WI38 (cell line): ENCODE data around the gene PWWP2B.

Source experiments
- H3K4me3 ChIP-seq: 2 replicates; pipeline ENCODE4 v1.5.1; 2011; ENCODE audit warnings: low read depth, mild to moderate bottlenecking, control low read depth, low read length
- CTCF ChIP-seq: IDR thresholded peaks from 2 replicates; pipeline ENCODE4 v1.5.1; 2012; ENCODE audit warnings: low read depth, mild to moderate bottlenecking, control low read depth, low read length

Gene PWWP2B

DNA sequence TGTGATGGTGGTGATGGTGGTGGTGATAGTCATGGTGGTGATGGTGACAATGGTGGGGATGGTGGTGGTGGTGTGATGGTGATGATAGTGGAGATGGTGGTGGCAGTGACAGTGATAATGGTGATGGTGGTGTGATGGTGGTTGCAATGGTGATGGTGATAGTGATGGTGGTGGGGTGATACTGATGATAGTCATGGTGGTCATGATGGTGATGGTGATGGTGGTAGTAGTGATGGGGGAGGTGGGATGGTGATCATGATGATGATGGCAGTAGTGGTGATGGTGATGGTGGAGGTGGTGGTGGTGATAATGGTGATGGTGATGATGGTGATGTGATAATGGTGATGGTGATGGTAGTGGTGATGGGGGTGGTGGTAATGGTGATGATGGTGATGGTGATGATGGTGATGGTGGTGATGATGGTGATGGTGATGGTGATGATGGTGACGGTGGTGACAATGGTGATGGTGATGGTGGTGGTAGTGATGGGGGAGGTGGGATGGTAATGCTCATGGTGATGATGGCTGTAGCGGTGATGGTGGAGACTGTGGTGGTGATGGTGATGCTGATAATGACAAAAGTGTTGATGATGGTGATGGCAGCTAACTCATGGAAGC lies 4.7 kb upstream of the PWWP2B start:
- no peak for TF ChIP-seq CTCF

DNA sequence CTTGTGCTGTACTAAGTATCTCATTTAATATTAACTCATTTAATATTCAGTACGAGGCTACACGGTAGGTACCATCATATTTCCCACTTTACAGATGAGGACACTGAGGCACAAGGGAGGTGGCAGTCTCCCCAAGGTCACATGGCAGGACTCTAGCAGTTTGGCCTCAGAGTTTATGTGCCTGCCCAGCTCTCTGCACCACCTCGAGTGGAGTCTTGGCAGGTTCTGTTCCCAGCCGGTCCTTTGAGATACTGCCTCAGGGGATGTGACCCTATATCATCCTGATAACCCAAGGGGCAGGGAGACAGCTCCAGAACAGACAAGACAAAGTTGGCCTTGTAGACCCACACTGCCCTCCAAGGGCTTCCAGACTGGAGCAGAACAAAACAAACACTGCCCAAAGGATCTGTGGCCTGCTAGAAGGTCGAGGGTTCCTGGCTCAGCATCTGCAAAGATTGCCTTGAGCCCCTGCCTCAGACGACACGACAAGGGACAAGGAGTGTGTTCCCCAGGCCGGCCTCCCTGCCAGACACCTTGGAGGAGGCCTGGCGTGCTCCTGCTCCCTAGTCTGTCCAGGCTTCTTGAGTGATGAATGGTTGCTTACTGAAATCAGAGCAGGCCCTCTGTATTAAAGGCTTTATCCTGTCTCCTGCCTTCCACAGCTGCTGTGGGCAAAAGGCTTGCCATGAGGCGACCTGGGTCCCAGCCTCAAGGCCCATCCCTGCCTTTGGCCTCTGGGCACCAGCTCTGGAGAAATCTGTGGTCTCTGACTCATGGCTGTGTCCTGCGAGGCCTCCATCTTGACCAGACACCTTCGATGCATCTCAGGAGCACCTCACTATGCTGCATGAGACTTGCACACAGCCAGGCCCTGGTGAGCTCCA lies 3.9 kb upstream of the PWWP2B start:
- TF ChIP-seq CTCF, result no peak
- no peak overlapping the region for H3K4me3 ChIP-seq

More for the DNA sequence above, 4.7 kb upstream of the PWWP2B start:
- no peak overlapping the region for H3K4me3 ChIP-seq

DNA sequence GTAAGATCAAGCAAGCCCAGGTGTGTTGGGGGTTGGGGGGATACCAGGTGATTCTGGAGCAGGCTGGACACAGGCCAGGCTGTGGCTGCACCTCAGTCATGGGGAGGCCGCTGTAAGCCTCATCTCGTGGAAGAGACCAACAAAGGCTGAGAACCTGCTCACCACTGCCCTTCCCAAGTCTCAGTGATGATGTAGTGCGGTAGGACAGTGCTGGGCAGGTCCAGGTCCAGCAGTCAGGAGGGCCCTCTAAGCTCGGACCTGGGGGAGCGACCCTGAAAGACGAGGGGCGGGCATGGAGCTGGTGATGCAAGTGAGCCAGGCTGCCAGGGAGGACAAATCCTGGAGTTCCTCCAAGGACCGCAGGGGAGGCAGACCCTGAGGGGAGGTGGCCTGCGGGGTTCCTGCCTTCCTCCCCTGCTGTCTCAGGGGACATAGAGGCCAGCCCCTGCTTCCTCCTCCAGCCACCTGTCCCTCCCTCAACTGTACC lies 3.3 kb upstream of the PWWP2B start:
- H3K4me3 ChIP-seq, result no peak overlapping the region
- no peak for TF ChIP-seq CTCF

- TF ChIP-seq CTCF, result no peak
- H3K4me3 ChIP-seq, result no peak overlapping the region
Measured at GRCh38 chr10:132394201-132394811, 2.7 kb upstream of the PWWP2B start.

DNA sequence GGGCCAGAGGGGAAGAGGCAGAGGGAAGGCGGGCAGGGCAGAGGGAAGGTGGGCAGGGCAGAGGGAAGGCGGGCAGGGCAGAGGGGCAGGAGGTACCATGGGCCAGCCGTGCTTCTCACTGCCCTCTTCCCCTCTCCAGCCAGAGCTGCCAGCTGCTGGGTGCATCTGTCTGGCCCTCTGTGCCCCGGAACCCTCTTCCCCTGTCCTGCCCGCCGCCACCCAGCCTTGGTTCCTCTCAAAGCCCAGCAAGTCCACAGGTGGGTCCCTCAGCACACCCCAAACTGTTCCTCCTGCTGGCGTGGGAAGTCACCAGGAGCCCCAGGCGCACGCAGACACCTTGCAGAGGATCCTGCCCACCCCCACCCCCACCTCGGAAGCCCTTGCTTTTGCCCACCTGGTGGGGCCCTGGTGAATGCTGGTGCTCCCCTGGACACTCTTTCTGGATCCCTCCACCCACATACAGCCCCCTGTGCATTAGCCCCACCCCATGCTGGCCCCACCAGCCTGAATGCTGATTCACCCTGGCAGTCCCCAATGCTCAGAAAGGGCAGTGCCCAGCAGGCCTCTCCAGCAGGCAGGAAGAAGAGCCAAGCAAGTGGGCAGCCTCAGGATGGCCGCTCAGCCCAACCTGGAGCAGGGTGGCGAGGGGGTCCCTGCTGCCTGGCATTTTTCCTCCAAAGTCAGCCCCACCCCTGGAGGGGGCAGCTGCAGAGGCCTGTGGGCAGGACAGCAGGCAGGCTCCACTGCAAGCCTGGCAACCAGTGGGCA lies 1.9 kb upstream of the PWWP2B start:
- no peak overlapping the region for H3K4me3 ChIP-seq
- no peak for TF ChIP-seq CTCF

GRCh38 chr10:132395704-132396493 lies 1.1 kb upstream of the PWWP2B start:
- H3K4me3 ChIP-seq, result peak overlapping the region; percentile 48
- TF ChIP-seq CTCF, result no peak
